ENCODE measurements around the gene SHOC2. TPM values are rescaled to one million over a fixed set of nuclear protein-coding genes. Genes with fewer than 3 reads are reported as not detected.
"Not testable (repeated sequence)": the region's sequence is repeated elsewhere in the genome, so short reads cannot be mapped to it uniquely, and the experiment has no call there.

SHOC2 gene
- total RNA-seq, 2 donors from 2014 or later = 32.9 to 48.9 TPM

DNA sequence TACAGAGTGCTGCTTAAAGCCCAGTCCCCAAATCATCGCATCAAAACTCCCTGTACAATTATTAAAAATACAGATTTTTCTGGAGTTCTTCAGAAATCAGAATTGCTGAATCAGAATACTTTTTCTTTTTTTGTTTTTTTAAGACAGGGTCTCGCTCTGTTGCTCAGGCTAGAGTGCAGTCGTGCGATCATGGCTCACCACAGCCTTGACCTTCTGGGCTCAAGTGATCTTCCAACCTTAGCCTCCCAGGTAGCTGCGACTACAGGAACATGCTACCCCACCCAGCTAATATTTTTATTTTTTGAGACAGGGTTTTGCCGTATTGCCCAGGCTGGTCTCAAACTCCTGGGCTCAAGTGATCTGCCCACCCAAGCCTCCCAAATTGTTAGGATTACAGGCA, 4.4 kb upstream of the SHOC2 start:
- Histone ChIP-seq H3K4me1 (peaks cover 0 to 10% of the 10 kb centered on the region in 2 donors), H3K27ac (no peak overlapping the region), H3K27me3 (no peaks in the 10 kb centered on the region), H3K4me3 (no peak overlapping the region), H3K36me3 (no peaks in the 10 kb centered on the region), H3K9me3 (no peaks in the 10 kb centered on the region)
- TF ChIP-seq CTCF (IDR thresholded peaks at IDR 0.05) = no peak
- DNase-seq (ENCODE audit: low spot score) = no peak

DNA sequence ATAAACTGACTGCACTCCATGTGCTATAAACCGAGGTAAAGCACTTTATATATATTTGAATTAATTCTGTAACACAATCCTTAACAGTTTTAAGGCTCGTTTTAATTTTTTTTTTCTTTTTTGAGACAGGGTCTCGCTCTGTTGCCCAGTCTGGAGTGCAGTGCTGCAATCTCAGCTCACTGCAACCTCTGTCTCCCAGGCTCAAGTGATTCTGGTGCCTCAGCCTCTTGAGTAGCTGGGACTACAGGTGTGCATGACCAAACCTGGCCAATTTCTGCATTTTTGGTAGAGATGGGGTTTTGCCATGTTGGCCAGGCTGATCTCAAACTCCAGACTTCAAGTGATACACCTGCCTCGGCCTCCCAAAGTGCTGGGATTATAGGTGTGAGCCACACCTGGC, 3.8 kb upstream of the SHOC2 start:
- not testable (repeated sequence) for H3K36me3 ChIP-seq; H3K9me3 ChIP-seq; H3K27me3 ChIP-seq; H3K27ac ChIP-seq; DNase-seq (ENCODE audit: low spot score); H3K4me3 ChIP-seq
- H3K4me1 ChIP-seq = peaks cover 0 to 11% of the 10 kb centered on the region in 2 donors

DNA sequence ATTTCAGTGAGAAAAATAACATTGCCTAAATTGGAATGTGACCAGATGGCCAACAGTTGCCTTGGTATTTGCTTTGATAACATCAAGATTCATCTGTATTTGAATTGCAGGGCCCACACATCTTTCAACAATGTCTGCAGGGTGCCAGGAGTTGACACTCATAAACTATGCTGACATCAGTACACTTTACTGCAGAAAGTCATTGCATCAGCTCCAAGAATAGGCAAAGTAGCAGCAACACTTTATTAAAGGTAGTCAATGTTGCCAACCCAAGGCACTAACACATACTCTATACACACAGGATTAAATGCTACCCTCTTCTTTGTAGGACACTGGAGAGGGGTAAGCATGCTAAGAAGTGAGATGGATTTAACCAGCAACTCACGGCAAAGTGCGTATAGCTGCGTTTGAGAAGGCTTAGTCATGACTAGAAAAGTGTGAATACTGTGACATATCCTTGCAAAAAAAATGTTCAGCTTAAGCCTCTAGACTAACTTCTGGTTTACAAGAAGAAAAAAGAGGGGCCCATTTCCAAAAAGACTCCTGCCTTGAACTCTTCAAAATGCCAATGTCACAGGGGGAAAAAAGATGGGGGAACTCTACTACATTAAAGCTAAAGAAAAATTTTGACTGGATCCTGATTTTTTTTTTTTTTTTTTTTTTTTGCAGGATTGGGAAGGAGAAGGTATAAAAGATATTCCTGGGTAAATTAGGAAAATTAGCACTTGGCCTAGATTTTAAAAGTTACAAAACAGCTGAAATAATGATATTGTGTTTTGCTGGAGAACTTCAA, 2.7 kb upstream of the SHOC2 start:
- no peak for DNase-seq (ENCODE audit: low spot score)
- no peaks in the 10 kb centered on the region for H3K9me3 ChIP-seq
- no peak overlapping the region for H3K27ac ChIP-seq
- H3K36me3 ChIP-seq = no peaks in the 10 kb centered on the region
- TF ChIP-seq CTCF (IDR thresholded peaks at IDR 0.05) = no peak
- H3K4me3 ChIP-seq = no peak overlapping the region
- H3K27me3 ChIP-seq = no peaks in the 10 kb centered on the region
- peaks cover 0 to 21% of the 10 kb centered on the region in 2 donors for H3K4me1 ChIP-seq

- no peaks in the 10 kb centered on the region for H3K9me3 ChIP-seq
- H3K4me1 ChIP-seq = peaks cover 0 to 24% of the 10 kb centered on the region in 2 donors
- H3K27ac ChIP-seq = peak overlapping the region; percentile 98 to 99
- H3K4me3 ChIP-seq = peak overlapping the region; percentile 67 to 75
- DNase-seq (ENCODE audit: low spot score) = peak; percentile 96
- H3K36me3 ChIP-seq = no peaks in the 10 kb centered on the region
- no peaks in the 10 kb centered on the region for H3K27me3 ChIP-seq
- peak in 1 of 2 donors; percentile 32 for TF ChIP-seq CTCF (IDR thresholded peaks at IDR 0.05)
These were observed 1.1 kb upstream of the SHOC2 start for GRCh38 chr10:110918269-110918642.

GRCh38 chr10:110918643-110919348, 608 bp upstream of the SHOC2 start, which contains the start of gene BBIP1:
Gene BBIP1 (minus strand): TSS chr10:110919180. CDS start chr10:110918157, 1,023 bp downstream.
- H3K27ac ChIP-seq = peak within 1 kb of the TSS; percentile 98 to 99
- peak in 1 of 2 donors; percentile 4 for TF ChIP-seq CTCF (IDR thresholded peaks at IDR 0.05)
- no peaks in the 10 kb centered on the region for H3K27me3 ChIP-seq
- H3K36me3 ChIP-seq = no peaks in the 10 kb centered on the region
- peak within 1 kb of the TSS; percentile 80 to 82 for H3K4me3 ChIP-seq
- H3K9me3 ChIP-seq = no peaks in the 10 kb centered on the region
- H3K4me1 ChIP-seq = peaks cover 0 to 28% of the 10 kb centered on the region in 2 donors
- no peak for DNase-seq (ENCODE audit: low spot score)

Data from right atrium auricular region (tissue), 2 donors.